LNCAP (cell line): ENCODE data around the gene INHBB.

ENCODE experiments used
- TF ChIP-seq, protein P1 (sequence below): fragments of 450-650 bp; IDR thresholded peaks from 2 replicates; pipeline ENCODE4 v1.5.1; 2017; ENCODE audit warnings: mild to moderate bottlenecking

Gene INHBB

DNA sequence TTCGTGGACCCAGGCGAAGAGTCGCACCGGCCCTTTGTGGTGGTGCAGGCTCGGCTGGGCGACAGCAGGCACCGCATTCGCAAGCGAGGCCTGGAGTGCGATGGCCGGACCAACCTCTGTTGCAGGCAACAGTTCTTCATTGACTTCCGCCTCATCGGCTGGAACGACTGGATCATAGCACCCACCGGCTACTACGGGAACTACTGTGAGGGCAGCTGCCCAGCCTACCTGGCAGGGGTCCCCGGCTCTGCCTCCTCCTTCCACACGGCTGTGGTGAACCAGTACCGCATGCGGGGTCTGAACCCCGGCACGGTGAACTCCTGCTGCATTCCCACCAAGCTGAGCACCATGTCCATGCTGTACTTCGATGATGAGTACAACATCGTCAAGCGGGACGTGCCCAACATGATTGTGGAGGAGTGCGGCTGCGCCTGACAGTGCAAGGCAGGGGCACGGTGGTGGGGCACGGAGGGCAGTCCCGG is 3.5 kb downstream of the INHBB start:
- TF ChIP-seq, protein P1, sequence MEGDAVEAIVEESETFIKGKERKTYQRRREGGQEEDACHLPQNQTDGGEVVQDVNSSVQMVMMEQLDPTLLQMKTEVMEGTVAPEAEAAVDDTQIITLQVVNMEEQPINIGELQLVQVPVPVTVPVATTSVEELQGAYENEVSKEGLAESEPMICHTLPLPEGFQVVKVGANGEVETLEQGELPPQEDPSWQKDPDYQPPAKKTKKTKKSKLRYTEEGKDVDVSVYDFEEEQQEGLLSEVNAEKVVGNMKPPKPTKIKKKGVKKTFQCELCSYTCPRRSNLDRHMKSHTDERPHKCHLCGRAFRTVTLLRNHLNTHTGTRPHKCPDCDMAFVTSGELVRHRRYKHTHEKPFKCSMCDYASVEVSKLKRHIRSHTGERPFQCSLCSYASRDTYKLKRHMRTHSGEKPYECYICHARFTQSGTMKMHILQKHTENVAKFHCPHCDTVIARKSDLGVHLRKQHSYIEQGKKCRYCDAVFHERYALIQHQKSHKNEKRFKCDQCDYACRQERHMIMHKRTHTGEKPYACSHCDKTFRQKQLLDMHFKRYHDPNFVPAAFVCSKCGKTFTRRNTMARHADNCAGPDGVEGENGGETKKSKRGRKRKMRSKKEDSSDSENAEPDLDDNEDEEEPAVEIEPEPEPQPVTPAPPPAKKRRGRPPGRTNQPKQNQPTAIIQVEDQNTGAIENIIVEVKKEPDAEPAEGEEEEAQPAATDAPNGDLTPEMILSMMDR = no peak

- TF ChIP-seq, protein P1 = no peak
These were observed 4.1 kb downstream of the INHBB start for GRCh38 chr2:120350080-120350479.

DNA sequence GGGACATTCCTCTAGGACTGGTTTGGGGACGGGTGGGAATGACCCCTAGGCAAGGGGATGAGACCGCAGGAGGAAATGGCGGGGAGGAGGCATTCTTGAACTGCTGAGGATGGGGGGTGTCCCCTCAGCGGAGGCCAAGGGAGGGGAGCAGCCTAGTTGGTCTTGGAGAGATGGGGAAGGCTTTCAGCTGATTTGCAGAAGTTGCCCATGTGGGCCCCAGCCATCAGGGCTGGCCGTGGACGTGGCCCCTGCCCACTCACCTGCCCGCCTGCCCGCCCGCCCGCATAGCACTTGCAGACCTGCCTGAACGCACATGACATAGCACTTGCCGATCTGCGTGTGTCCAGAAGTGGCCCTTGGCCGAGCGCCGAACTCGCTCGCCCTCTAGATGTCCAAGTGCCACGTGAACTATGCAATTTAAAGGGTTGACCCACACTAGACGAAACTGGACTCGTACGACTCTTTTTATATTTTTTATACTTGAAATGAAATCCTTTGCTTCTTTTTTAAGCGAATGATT is 4.9 kb downstream of the INHBB start:
- TF ChIP-seq, protein P1 = no peak

DNA sequence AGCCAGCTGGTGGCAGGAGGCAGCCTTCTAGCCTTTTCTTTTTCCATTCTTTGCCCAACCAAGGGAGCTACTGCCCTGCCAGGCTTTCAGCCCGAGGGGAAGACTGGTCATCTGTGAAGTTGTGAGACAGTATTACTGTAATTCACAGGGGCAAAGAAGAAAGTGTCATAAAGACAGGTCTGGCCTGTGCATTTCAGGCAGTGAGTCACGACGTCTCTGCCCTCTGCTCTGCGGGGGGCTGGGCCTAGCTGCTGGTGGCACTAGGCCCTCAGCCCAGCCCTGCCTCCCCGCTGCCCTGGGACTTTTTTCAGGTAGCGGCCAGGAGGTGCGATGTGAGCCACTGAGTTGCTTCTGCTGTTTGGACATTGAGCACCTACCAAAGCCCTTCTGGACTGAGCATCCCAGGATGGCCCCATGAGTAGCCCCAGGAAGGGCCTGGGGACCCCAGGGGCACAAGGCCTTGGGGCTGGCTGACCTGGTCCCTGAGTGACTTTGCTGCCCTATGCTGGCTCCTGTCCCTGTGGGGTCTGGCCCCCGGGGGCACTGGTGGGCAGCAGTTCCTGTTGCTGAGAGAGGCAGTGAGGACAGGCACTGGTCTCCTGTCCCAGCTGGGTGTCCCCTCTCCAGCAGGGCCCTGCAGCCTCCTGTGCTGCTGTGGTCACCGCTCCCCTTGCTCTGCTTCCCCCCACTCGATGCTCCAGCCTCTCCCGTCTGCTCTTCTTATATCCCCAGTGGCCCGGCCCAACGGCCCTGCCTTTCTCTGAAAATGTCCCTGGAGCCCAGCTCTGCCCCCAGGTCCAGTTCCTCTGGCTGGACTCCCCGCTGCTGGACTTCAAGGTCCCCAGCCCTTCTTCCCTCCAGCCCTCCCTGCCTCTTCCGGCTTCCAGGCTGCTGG is 7.0 kb downstream of the INHBB start:
- TF ChIP-seq, protein P1 = no peak

DNA sequence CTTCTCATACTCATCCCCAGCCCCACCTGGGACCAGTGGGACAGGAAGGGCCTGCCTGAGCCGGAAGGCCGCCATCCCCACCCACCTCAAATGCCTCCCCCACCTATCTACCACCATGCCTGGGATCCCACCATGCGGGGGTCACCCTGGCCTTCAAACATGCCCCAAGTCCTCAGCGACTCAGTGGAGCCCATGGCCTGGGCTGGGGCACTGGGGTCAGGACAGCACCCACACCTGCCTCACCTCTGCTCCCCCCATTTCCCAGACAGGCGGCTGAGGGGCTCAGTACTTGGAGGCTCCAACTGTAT is 7.6 kb downstream of the INHBB start:
- TF ChIP-seq, protein P1 = no peak

- TF ChIP-seq, protein P1 = no peak
These were observed 8.0 kb downstream of the INHBB start for GRCh38 chr2:120353931-120354330.

GRCh38 chr2:120354467-120354866 is 8.5 kb downstream of the INHBB start:
- TF ChIP-seq, protein P1 = no peak
